ENCODE data around the gene PPP1R7.
A peak's percentile ranks its signal among the peaks of the same experiment; 100 is the strongest.

The PPP1R7 gene

GRCh38 chr2:241214766-241215165 is 64.5 kb downstream of the PPP1R7 start:
- no peak for TF ChIP-seq CTCF (IDR thresholded peaks at IDR 0.05)

GRCh38 chr2:241215421-241215820 is 65.2 kb downstream of the PPP1R7 start:
- no peak for TF ChIP-seq CTCF (IDR thresholded peaks at IDR 0.05)

GRCh38 chr2:241216211-241216761 is 66.0 kb downstream of the PPP1R7 start:
- no peak for TF ChIP-seq CTCF (IDR thresholded peaks at IDR 0.05)

DNA sequence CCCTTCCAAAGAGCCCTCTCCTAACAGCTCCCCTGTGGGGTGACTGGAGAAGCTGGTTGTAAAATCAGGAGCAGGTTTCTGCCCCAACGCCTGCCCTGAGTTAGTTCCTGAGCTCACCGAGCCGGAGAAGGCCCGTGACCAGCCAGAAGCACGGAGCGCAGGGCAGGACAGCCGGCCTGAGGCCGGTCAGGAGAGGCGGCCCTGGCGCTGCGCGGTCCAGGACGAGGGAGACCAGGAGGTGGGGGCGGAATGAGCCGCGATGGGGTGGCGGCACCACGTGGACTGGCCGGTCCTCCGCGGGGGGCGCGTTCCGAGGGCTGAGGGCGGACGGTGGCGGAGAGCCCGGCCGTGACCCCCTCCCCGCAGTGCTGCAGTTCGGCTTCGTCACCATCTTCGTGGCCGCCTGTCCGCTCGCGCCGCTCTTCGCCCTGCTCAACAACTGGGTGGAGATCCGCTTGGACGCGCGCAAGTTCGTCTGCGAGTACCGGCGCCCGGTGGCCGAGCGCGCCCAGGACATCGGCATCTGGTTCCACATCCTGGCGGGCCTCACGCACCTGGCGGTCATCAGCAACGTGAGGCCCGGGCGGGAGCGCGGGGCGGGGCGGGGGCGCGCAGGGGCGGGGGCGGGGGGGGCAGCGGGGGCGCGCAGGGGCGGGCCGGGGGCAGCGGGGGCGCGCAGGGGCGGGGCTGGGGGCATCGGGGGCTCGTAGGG is 67.2 kb downstream of the PPP1R7 start:
- TF ChIP-seq CTCF (IDR thresholded peaks at IDR 0.05) = no peak

DNA sequence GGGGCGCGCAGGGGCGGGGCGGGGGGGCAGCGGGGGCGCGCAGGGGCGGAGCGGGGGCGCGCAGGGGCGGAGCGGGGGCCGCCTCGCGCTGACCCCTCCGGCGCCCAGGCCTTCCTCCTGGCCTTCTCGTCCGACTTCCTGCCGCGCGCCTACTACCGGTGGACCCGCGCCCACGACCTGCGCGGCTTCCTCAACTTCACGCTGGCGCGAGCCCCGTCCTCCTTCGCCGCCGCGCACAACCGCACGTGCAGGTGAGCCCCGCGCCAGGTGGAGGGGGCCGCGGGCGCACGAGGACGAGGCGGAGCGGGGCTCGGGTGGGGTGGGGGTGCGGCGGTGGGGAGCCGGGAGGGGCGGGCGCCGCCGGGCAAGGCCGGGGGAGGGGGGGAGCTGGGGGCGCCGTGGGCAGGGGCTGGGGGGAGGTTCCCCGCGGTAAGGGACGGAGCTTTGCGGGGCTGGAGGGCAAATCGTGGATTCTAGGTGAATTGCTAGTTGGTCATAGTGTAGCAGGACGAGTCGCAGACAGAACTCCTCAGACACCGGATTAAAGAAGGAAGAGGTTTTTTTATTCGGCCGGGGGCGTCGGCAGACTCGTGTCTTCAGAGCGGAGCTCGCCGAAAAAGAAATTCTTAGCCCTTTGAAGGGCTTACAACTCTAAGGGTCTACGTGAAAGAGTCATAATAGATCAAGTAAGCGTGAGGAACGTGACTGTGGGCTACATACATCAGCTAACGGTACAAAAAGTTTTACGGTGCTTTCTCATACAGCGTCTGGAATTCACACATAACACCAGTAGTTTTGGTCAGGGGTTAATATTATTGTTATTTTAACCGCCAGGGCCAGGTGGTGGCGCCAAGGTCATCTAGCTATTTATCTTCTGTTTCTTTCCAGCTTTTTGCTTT is 68.1 kb downstream of the PPP1R7 start:
- peak; percentile 41; the same call in 1 of the 2 replicates for TF ChIP-seq CTCF (IDR thresholded peaks at IDR 0.05)

GRCh38 chr2:241219030-241219382 is 68.7 kb downstream of the PPP1R7 start:
- no peak for TF ChIP-seq CTCF (IDR thresholded peaks at IDR 0.05)

DNA sequence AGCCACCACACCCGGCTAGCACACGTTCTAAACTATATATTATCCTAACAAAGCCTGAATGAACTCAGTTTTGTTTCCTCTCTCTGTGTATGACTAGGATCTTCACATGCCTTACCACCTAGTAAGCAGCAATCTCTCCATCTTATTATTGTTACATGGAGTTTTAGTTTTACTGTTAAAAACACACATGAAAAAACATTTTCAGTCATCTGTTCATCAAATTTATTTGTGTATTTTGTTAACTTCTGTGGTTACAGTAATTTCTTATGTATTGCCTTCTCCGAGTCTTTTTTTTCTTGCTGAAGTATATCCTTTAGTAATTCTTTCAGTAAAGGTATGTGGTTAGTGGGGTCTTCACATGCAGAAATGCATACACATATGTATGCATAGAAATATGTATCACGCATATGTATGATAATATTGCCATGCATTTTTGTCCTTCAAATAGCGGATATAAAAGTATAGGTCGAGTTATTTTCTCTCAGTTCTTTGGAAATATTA is 69.6 kb downstream of the PPP1R7 start:
- no peak for TF ChIP-seq CTCF (IDR thresholded peaks at IDR 0.05)
